HuH-7 (cell line): ENCODE data around the gene NEB.

ENCODE experiments used
- DNase-seq: peaks from one replicate; pipeline ENCODE4 v3.0.0; 2011; ENCODE audit warnings: low spot score

The NEB gene

GRCh38 chr2:151733771-151734672 lies at the start of gene NEB:
TSS of gene NEB (minus strand) at chr2:151734476. CDS start at chr2:151733156, 1,320 bp downstream.
- DNase-seq, result no peak

- DNase-seq, result no peak
Measured at GRCh38 chr2:151783133-151783520, 48.9 kb upstream of the NEB start.

GRCh38 chr2:151782378-151783132 lies 48.3 kb upstream of the NEB start:
- no peak for DNase-seq

GRCh38 chr2:151781642-151782041 lies 47.4 kb upstream of the NEB start:
- no peak for DNase-seq

GRCh38 chr2:151780938-151781337 lies 46.7 kb upstream of the NEB start:
- DNase-seq, result no peak

GRCh38 chr2:151777935-151778334 lies 43.7 kb upstream of the NEB start:
- DNase-seq, result no peak

GRCh38 chr2:151777487-151777886 lies 43.2 kb upstream of the NEB start:
- peak; percentile 31 for DNase-seq

GRCh38 chr2:151776367-151776766 lies 42.1 kb upstream of the NEB start:
- DNase-seq, result no peak

GRCh38 chr2:151775057-151775740 lies 40.9 kb upstream of the NEB start:
- no peak for DNase-seq

- DNase-seq, result no peak
Measured at GRCh38 chr2:151774506-151774905, 40.2 kb upstream of the NEB start.

- DNase-seq, result no peak
Measured at GRCh38 chr2:151771599-151772358, 37.5 kb upstream of the NEB start.

- DNase-seq, result no peak
Measured at GRCh38 chr2:151770995-151771394, 36.7 kb upstream of the NEB start.

GRCh38 chr2:151769606-151770005 lies 35.3 kb upstream of the NEB start:
- no peak for DNase-seq

- DNase-seq, result no peak
Measured at GRCh38 chr2:151767536-151767935, 33.3 kb upstream of the NEB start.

GRCh38 chr2:151766437-151767153 lies 32.3 kb upstream of the NEB start:
- no peak for DNase-seq

GRCh38 chr2:151765760-151766410 lies 31.6 kb upstream of the NEB start:
- no peak for DNase-seq

GRCh38 chr2:151762694-151763093 lies 28.4 kb upstream of the NEB start:
- DNase-seq, result no peak

- DNase-seq, result no peak
Measured at GRCh38 chr2:151761687-151762086, 27.4 kb upstream of the NEB start.

- no peak for DNase-seq
Measured at GRCh38 chr2:151761193-151761592, 26.9 kb upstream of the NEB start.

- DNase-seq, result no peak
Measured at GRCh38 chr2:151760139-151760650, 25.9 kb upstream of the NEB start.
